Activated CD8-positive, alpha-beta memory T cell treated with anti-CD3 and anti-CD28 coated beads, Interleukin-2, amount 50 U/mL, for 48 hours (primary cell): Measurements from ENCODE around the gene ACOT12.
"Not testable (repeated sequence)": the region's sequence is repeated elsewhere in the genome, so short reads cannot be mapped to it uniquely, and the experiment has no call there.

Experiments used
- DNase-seq: peaks from one replicate; pipeline ENCODE4 v3.0.0-alpha.2; 2020

Gene ACOT12

GRCh38 chr5:81393783-81394718, at the start of gene ACOT12:
TSS of gene ACOT12 (minus strand) at chr5:81394134. CDS start at chr5:81394114, 20 bp downstream.
- DNase-seq, result peak; percentile 53

GRCh38 chr5:81435023-81435422, 41.1 kb upstream of the ACOT12 start:
- DNase-seq, result no peak

- DNase-seq, result no peak
Measured at GRCh38 chr5:81429985-81430384, 36.1 kb upstream of the ACOT12 start.

GRCh38 chr5:81429363-81429762, 35.4 kb upstream of the ACOT12 start:
- no peak for DNase-seq

GRCh38 chr5:81428861-81429260, 34.9 kb upstream of the ACOT12 start:
- no peak for DNase-seq

GRCh38 chr5:81428446-81428845, 34.5 kb upstream of the ACOT12 start:
- no peak for DNase-seq

GRCh38 chr5:81427566-81427965, 33.6 kb upstream of the ACOT12 start:
- DNase-seq, result no peak

- DNase-seq, result no peak
Measured at GRCh38 chr5:81426359-81427030, 32.6 kb upstream of the ACOT12 start.

- no peak for DNase-seq
Measured at GRCh38 chr5:81425569-81425968, 31.6 kb upstream of the ACOT12 start.

GRCh38 chr5:81424728-81425127, 30.8 kb upstream of the ACOT12 start:
- no peak for DNase-seq

- DNase-seq, result no peak
Measured at GRCh38 chr5:81422671-81423070, 28.7 kb upstream of the ACOT12 start.

- no peak for DNase-seq
Measured at GRCh38 chr5:81420039-81420667, 26.2 kb upstream of the ACOT12 start.

GRCh38 chr5:81418606-81419005, 24.7 kb upstream of the ACOT12 start:
- DNase-seq, result no peak

- no peak for DNase-seq
Measured at GRCh38 chr5:81417052-81417451, 23.1 kb upstream of the ACOT12 start.

GRCh38 chr5:81409896-81410295, 16.0 kb upstream of the ACOT12 start:
- DNase-seq, result no peak

GRCh38 chr5:81409361-81409760, 15.4 kb upstream of the ACOT12 start:
- no peak for DNase-seq

GRCh38 chr5:81408496-81408895, 14.6 kb upstream of the ACOT12 start:
- DNase-seq, result no peak

- DNase-seq, result not testable (repeated sequence)
Measured at GRCh38 chr5:81407811-81408210, 13.9 kb upstream of the ACOT12 start.

- no peak for DNase-seq
Measured at GRCh38 chr5:81405126-81405891, 11.4 kb upstream of the ACOT12 start.

- no peak for DNase-seq
Measured at GRCh38 chr5:81402192-81402930, 8.4 kb upstream of the ACOT12 start.

- DNase-seq, result no peak
Measured at GRCh38 chr5:81401266-81401665, 7.3 kb upstream of the ACOT12 start.

- no peak for DNase-seq
Measured at GRCh38 chr5:81400375-81400774, 6.4 kb upstream of the ACOT12 start.
